Right atrium auricular region (tissue), 2 donors: Measurements from ENCODE around the gene RRAS2. TPM values are rescaled to one million over a fixed set of nuclear protein-coding genes. Genes with fewer than 3 reads are reported as not detected.
"Not testable (repeated sequence)": the region's sequence is repeated elsewhere in the genome, so short reads cannot be mapped to it uniquely, and the experiment has no call there.

Experiments
- DNase-seq: peaks from one replicate; pipeline ENCODE4 v3.0.0-alpha.2; 2019; ENCODE audit warnings: low spot score
- H3K27ac ChIP-seq, 2 donors: fragments of 200-600 bp; sonication (generic); 1 replicate in 1 of 2; 2 replicates in 1 of 2; pipeline ENCODE4 v1.5.1; 2016 to 2019
- H3K27me3 ChIP-seq, 2 donors: fragments of 200-600 bp; sonication (generic); one replicate each; pipeline versions ENCODE4 v1.5.1 to v1.6.0; 2017 to 2019
- H3K36me3 ChIP-seq: fragments of 200-600 bp; sonication (generic); one replicate; pipeline ENCODE4 v1.5.1; 2016
- H3K4me1 ChIP-seq, 2 donors: fragments of 200-600 bp; sonication (generic); one replicate each; pipeline versions ENCODE4 v1.5.1 to v1.6.0; 2017 to 2019
- H3K4me3 ChIP-seq, 2 donors: fragments of 200-600 bp; sonication (generic); 1 replicate in 1 of 2; 2 replicates in 1 of 2; pipeline ENCODE4 v1.5.1; 2017 to 2019; ENCODE audit warnings: mild to moderate bottlenecking in 1 of 2, moderate library complexity in 1 of 2
- H3K9me3 ChIP-seq, 2 donors: fragments of 200-600 bp; sonication (generic); one replicate each; pipeline ENCODE4 v1.5.1; 2019
- total RNA-seq, 2 donors: library from RNA; depleted of rRNA; stranded (reverse); fragments of >200 nt; gene quantifications; one replicate each; pipeline ENCODE4 v1.1.0, GENCODE V29; 2016
- TF ChIP-seq, protein P1 (sequence below), 2 donors: fragments of 200-600 bp; sonication (generic); IDR thresholded peaks; one replicate each; pipeline ENCODE4 v1.5.1; 2019; ENCODE audit warnings: antibody characterized with exemption in 2 of 2

Gene RRAS2
- total RNA-seq, 2 donors from 2014 or later: 39.3 to 65.2 TPM

- TF ChIP-seq, protein P1, sequence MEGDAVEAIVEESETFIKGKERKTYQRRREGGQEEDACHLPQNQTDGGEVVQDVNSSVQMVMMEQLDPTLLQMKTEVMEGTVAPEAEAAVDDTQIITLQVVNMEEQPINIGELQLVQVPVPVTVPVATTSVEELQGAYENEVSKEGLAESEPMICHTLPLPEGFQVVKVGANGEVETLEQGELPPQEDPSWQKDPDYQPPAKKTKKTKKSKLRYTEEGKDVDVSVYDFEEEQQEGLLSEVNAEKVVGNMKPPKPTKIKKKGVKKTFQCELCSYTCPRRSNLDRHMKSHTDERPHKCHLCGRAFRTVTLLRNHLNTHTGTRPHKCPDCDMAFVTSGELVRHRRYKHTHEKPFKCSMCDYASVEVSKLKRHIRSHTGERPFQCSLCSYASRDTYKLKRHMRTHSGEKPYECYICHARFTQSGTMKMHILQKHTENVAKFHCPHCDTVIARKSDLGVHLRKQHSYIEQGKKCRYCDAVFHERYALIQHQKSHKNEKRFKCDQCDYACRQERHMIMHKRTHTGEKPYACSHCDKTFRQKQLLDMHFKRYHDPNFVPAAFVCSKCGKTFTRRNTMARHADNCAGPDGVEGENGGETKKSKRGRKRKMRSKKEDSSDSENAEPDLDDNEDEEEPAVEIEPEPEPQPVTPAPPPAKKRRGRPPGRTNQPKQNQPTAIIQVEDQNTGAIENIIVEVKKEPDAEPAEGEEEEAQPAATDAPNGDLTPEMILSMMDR (IDR thresholded peaks at IDR 0.05): no peak
- Histone ChIP-seq H3K27me3 (no peaks in the 10 kb centered on the region), H3K27ac (no peak overlapping the region), H3K9me3 (no peaks in the 10 kb centered on the region), H3K4me3 (no peak overlapping the region), H3K36me3 (no peaks in the 10 kb centered on the region), H3K4me1 (peaks cover 0 to 34% of the 10 kb centered on the region in 2 donors)
- DNase-seq: no peak
These were observed 54.4 kb downstream of the RRAS2 start for GRCh38 chr11:14304601-14305000.

- TF ChIP-seq, protein P1 (IDR thresholded peaks at IDR 0.05): peak; percentile 71 to 84
- H3K36me3 ChIP-seq: no peaks in the 10 kb centered on the region
- H3K9me3 ChIP-seq: no peaks in the 10 kb centered on the region
- DNase-seq: peak; percentile 81
- no peak overlapping the region for H3K27ac ChIP-seq
- H3K4me1 ChIP-seq: peaks cover 0 to 19% of the 10 kb centered on the region in 2 donors
- H3K27me3 ChIP-seq: no peaks in the 10 kb centered on the region
- no peak overlapping the region for H3K4me3 ChIP-seq
These were observed 58.2 kb downstream of the RRAS2 start for GRCh38 chr11:14300661-14301304.

DNA sequence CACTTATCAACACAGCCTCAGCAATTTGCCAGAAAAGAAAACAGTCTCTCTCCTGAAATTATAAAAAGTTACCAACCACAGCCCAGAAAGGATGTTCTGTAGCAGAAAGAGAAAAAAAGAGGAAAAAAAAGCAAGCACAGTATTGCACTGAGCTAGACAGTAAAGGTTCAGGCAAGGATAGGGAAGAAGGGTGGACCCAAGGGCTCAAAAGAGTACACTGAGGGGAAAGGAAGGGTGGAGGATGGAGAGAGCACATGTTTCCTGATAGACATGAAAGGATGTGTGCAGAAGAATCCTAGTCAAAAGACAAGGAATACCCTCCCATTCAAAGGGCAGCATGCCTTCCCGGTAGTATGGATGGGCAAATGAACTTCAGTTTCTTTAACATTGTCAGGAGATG is 59.1 kb downstream of the RRAS2 start:
- no peaks in the 10 kb centered on the region for H3K36me3 ChIP-seq
- no peak overlapping the region for H3K27ac ChIP-seq
- H3K4me1 ChIP-seq: peaks cover 0 to 19% of the 10 kb centered on the region in 2 donors
- H3K9me3 ChIP-seq: no peaks in the 10 kb centered on the region
- no peak overlapping the region for H3K4me3 ChIP-seq
- no peak for DNase-seq
- TF ChIP-seq, protein P1 (IDR thresholded peaks at IDR 0.05): no peak
- no peaks in the 10 kb centered on the region for H3K27me3 ChIP-seq

- H3K4me1 ChIP-seq: no peaks in the 10 kb centered on the region
- peaks cover 18% of the 10 kb centered on the region for H3K36me3 ChIP-seq
- no peaks in the 10 kb centered on the region for H3K9me3 ChIP-seq
- TF ChIP-seq, protein P1 (IDR thresholded peaks at IDR 0.05): no peak
- no peak overlapping the region for H3K27ac ChIP-seq
- H3K27me3 ChIP-seq: no peaks in the 10 kb centered on the region
- DNase-seq: no peak
- no peak overlapping the region for H3K4me3 ChIP-seq
These were observed 68.6 kb downstream of the RRAS2 start for GRCh38 chr11:14290422-14290821.

DNA sequence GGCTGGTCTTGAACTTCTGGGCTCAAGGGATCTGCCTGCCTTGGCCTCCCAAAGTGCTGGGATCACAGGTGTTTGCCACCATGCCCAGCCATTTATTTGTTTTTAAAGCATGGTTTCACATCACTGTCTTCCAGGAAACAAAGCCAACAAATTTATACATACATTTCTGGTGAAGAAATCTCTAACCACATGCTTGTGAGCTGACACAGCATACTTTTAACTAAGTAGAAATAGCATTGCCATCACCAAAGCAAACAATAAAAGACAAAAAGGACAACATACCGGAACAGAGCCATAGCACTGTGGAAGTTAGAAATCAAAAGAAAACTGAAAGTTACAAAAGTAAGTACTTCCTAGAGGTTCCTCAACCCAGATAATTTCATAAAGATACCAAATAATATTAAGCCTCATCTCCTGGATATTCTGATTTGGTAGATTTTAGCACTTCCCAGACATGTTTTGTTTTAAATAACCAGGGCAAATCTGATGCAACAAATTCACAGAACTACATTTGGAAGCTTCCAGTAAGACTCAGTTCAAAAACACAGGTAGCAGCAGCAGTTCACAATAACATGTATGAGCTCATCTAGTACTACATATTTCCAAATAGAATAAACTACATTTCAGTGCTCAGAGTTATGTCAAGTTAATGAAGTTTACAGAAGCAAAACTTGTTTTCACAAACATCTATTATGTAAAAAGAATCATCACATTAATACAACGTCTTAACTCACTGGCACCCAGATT is 70.6 kb downstream of the RRAS2 start:
- Histone ChIP-seq H3K9me3 (no peaks in the 10 kb centered on the region), H3K4me1 (no peaks in the 10 kb centered on the region), H3K27me3 (no peaks in the 10 kb centered on the region), H3K4me3 (no peak overlapping the region), H3K36me3 (peaks cover 11% of the 10 kb centered on the region), H3K27ac (no peak overlapping the region)
- TF ChIP-seq, protein P1 (IDR thresholded peaks at IDR 0.05): no peak
- no peak for DNase-seq

DNA sequence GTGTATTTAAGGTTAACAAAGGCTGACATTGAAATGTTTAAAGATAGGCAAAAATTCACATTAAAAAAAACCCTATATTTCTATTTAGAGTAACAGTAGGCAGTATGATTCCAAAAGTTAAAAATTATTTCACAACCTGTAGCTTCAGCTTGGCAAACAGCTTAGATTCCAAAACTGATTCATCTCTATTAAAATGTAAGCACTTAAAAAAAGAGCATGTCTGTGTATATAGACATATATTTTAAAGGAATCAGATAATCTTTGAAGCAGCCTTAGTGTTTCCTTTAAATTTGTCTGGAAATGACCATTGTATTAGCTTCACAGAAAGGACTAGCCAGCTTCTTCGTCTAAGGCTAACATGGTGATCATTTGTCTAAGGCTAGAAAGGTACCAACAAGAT is 80.1 kb downstream of the RRAS2 start:
- not testable (repeated sequence) for H3K4me3 ChIP-seq, H3K27me3 ChIP-seq, DNase-seq, H3K36me3 ChIP-seq, H3K27ac ChIP-seq, H3K9me3 ChIP-seq, H3K4me1 ChIP-seq
